ENCODE results near the gene GAP43.
"Not testable (repeated sequence)": the region's sequence is repeated elsewhere in the genome, so short reads cannot be mapped to it uniquely, and the experiment has no call there.

The GAP43 gene

DNA sequence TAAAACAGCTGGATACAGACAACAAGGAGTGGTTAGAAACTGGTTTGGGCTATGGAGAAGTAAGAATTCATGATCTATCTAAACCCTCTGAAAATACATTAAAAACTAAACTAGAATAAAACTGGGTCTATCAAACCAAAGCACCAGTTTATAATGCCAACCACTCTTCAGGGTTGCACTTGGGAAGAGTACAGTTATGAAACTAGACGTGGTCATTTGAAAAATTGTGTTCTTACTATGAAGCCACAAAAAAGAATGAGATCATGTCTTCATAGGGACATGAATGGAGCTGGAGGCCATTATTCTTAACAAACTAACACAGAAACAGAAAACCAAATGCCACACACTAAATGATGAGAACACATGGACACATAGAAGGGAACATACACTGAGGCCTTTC lies 103.8 kb downstream of the GAP43 start:
- Mint-ChIP-seq H3K9me3 (peaks cover 8% of the 10 kb centered on the region), H3K4me1 (no peaks in the 10 kb centered on the region), H3K27ac (no peak overlapping the region), H3K27me3 (ENCODE audit: low read depth) (no peaks in the 10 kb centered on the region), H3K4me3 (no peak overlapping the region), H3K36me3 (ENCODE audit: low read depth) (no peaks in the 10 kb centered on the region)
- TF ChIP-seq, protein P1, sequence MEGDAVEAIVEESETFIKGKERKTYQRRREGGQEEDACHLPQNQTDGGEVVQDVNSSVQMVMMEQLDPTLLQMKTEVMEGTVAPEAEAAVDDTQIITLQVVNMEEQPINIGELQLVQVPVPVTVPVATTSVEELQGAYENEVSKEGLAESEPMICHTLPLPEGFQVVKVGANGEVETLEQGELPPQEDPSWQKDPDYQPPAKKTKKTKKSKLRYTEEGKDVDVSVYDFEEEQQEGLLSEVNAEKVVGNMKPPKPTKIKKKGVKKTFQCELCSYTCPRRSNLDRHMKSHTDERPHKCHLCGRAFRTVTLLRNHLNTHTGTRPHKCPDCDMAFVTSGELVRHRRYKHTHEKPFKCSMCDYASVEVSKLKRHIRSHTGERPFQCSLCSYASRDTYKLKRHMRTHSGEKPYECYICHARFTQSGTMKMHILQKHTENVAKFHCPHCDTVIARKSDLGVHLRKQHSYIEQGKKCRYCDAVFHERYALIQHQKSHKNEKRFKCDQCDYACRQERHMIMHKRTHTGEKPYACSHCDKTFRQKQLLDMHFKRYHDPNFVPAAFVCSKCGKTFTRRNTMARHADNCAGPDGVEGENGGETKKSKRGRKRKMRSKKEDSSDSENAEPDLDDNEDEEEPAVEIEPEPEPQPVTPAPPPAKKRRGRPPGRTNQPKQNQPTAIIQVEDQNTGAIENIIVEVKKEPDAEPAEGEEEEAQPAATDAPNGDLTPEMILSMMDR (IDR thresholded peaks at IDR 0.05; ENCODE audit: unreplicated experiment in 3 of 3), result no peak

DNA sequence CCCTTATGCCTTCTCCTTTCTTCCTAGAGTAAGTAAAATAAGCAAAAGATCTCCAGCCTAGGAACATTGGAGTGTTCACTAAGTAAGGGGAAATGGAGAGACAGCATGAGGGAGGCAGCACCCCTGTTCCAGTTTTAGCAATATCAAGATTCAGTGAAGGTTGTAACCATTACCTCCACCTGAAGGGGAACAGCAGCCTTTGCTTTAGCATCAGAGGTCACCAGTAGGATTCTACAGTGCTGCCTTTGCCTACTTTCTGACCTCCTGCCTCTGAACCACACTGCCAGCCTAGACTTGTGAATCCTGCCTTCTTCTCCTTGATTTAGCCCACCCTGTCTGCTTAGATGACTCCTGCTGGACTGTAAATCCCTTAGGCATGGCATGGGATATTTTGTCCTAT lies 104.7 kb downstream of the GAP43 start:
- Mint-ChIP-seq H3K4me3 (no peak overlapping the region), H3K36me3 (ENCODE audit: low read depth) (no peaks in the 10 kb centered on the region), H3K27me3 (ENCODE audit: low read depth) (no peaks in the 10 kb centered on the region), H3K27ac (no peak overlapping the region), H3K9me3 (peaks cover 8% of the 10 kb centered on the region), H3K4me1 (no peaks in the 10 kb centered on the region)
- TF ChIP-seq, protein P1 (IDR thresholded peaks at IDR 0.05; ENCODE audit: unreplicated experiment in 3 of 3), result no peak

DNA sequence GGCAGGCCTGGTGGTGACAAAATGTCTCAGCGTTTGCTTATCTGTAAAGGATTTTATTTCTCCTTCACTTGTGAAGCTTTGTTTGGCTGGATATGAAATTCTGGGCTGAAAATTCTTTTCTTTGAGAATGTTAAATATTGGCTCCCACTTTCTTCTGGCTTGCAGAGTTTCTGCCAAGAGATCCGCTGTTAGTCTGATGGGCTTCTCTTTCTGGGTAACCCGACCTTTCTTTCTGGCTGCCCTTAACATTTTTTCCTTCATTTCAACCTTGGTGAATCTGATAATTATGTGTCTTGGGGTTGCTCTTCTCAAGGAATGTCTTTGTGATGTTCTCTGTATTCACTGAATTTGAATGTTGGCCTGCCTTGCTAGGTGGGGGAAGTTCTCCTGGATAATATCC lies 113.0 kb downstream of the GAP43 start:
- H3K9me3 Mint-ChIP-seq, result peaks cover 28% of the 10 kb centered on the region
- H3K4me1 Mint-ChIP-seq; H3K4me3 Mint-ChIP-seq; H3K27ac Mint-ChIP-seq; H3K27me3 Mint-ChIP-seq (ENCODE audit: low read depth); H3K36me3 Mint-ChIP-seq (ENCODE audit: low read depth): not testable (repeated sequence)

DNA sequence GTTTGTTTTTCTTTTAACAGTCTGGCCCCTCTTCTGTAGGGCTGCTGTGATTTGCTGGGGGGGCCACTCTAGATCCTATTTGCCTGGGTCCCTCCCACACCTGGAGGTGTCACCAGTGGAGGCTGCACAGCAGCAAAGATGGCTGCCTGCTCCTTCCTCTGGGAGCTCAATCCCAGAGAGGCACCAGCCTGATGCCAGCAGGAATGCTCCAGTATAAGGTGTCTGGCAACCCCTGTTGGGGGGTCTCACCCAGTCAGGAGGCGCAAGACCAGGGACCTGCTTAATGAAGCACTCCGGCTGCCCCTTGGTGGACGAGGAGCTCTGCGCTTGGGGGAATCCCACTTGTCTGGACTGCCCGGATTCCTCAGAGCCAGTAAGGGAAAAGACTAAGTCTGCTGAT lies 118.3 kb downstream of the GAP43 start:
- Mint-ChIP-seq H3K4me1 (no peaks in the 10 kb centered on the region), H3K4me3 (no peak overlapping the region), H3K27me3 (ENCODE audit: low read depth) (no peaks in the 10 kb centered on the region), H3K36me3 (ENCODE audit: low read depth) (no peaks in the 10 kb centered on the region), H3K27ac (no peak overlapping the region), H3K9me3 (peaks cover 28% of the 10 kb centered on the region)
- TF ChIP-seq, protein P1 (IDR thresholded peaks at IDR 0.05; ENCODE audit: unreplicated experiment in 3 of 3), result no peak

DNA sequence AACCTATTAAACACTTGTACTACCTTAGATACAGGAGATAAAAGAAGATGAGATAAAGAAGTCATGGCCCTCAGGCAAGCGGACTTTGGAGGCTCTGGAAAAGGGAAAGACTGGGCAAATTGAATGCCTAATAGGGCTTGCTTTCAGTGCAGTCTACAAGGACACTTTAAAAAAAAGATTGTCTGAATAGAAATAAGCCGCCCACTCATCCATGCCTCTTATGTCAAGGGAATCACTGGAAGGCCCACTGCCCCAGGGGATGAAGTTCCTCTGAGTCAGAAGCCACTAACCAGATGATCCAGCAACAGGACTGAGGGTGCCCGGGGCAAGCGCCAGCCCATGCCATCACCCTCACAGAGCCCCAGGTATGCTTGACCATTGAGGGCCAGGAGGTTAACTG lies 121.2 kb downstream of the GAP43 start:
- not testable (repeated sequence) for H3K27ac Mint-ChIP-seq; H3K27me3 Mint-ChIP-seq (ENCODE audit: low read depth); H3K4me1 Mint-ChIP-seq; H3K36me3 Mint-ChIP-seq (ENCODE audit: low read depth); H3K4me3 Mint-ChIP-seq
- peaks cover 12% of the 10 kb centered on the region for H3K9me3 Mint-ChIP-seq

DNA sequence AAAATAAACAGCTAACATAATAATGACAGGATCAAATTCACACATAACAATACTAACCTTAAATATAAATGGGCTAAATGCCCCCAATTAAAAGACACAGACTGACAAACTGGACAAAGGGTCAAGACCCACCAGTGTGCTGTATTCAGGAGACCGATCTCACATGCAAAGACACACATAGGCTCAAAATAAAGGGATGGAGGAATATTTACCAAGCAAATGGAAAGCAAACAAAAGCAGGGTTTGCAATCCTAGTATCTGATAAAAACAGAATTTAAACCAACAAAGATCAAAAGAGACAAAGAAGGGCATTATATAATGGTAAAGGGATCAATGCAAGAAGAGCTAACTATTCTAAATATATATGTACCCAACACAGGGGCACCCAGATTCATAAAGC lies 129.7 kb downstream of the GAP43 start:
- not testable (repeated sequence) for H3K27ac Mint-ChIP-seq; H3K27me3 Mint-ChIP-seq (ENCODE audit: low read depth); H3K36me3 Mint-ChIP-seq (ENCODE audit: low read depth); H3K4me3 Mint-ChIP-seq; H3K4me1 Mint-ChIP-seq
- H3K9me3 Mint-ChIP-seq, result peaks cover 13% of the 10 kb centered on the region

DNA sequence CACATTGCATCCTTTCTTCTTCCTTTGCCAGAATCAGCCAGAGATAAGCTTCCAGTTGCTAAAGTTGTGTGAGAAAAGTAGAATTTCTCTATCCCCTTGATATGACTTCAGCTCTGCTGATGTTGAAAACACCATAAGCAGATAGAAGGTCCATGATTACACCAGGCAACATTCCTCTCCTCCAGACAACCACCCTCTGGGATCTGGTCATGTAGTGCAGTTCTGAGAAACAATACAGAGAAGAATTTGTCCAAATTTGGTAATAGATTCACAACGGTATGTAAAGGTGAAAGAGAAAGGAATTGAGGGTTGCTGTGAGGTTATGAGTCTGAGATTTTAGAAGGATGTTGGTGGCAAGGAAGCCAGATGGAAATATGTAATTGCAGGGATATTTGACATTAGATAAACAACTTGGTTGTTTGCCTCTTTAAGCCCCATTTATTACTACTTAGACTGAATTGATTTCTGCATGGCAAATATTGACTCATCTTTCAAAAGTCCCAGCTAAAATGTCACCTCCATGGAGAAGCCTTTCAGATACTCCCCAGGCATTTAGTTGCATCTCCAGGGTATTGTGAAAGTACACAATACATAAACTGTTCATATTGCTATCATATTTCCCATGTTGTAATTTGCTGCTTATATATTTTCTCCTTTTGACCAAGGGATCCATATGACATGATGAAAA lies 134.9 kb downstream of the GAP43 start:
- Mint-ChIP-seq H3K4me3 (no peak overlapping the region), H3K9me3 (peaks cover 11% of the 10 kb centered on the region), H3K27me3 (ENCODE audit: low read depth) (no peaks in the 10 kb centered on the region), H3K27ac (no peak overlapping the region), H3K4me1 (peaks cover 20% of the 10 kb centered on the region), H3K36me3 (ENCODE audit: low read depth) (no peaks in the 10 kb centered on the region)
- TF ChIP-seq, protein P1 (IDR thresholded peaks at IDR 0.05; ENCODE audit: unreplicated experiment in 3 of 3), result no peak

Measured in nephron (organoid).